DMS53 treated with DMSO at 0.1 percent for 48 hours (cell line): ENCODE measurements around the gene SIRT6.
"Not testable (repeated sequence)": the region's sequence is repeated elsewhere in the genome, so short reads cannot be mapped to it uniquely, and the experiment has no call there.

ENCODE experiments used
- DNase-seq: peaks from one replicate; lab custom pipeline; 2025; ENCODE audit not compliant: unreplicated experiment; lab: John Stamatoyannopoulos, UW

Gene SIRT6

DNA sequence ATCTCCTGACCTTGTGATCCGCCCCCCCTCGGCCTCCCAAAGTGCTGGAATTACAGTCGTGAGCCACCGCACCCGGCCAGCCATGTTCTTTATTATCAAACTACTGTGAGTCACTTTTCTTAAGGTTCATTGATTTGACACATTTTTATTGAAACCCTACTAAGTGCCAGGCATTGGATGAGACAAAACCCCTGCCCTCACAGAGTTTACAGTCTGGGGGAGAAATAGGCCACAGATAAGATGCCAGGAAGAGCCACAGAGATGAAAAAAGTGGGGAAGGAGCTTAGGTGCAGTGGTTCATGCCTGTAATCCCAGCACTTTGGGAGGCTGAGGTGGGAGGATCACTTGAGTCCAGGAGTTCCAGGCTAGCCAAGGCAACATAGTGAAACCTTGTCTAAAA lies 43.9 kb downstream of the SIRT6 start:
- no peak for DNase-seq

DNA sequence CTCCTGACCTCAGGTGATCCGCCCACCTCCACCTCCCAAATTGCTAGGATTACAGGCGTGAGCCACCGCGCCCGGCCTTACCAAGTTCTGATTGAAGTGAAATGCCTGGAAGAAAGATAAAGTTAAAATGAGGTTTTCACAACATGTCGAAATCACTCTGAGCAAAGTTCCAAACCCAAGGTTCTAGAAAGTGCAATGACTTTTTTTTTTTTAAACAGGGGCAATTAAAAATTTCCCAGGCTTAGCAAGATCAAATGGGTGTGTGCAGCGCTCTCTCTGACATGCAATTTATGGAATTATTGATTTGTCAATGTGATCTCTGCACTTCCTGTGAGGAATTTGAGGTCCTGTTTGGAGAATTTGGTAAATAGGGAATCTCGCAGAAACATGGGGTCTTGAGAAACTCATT lies 45.7 kb downstream of the SIRT6 start:
- DNase-seq: no peak

DNA sequence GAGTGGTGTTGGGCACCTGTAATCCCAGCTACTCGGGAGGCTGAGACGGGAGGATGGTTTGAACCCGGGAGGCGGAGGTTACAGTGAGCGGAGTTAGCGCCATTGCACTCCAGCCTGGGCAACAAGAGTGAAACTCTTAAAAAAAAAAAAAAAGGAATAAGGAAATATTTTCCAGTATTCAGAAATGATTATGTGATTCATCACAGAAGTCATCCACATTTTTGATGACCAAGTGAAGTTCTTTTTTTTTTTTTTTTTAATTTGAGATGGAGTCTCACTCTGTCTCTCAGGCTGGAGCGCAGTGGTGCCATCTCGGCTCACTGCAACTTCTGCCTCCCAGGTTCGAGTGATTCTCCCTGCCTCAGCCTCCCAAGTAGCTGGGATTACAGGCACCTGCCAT lies 47.0 kb downstream of the SIRT6 start:
- DNase-seq: not testable (repeated sequence)

DNA sequence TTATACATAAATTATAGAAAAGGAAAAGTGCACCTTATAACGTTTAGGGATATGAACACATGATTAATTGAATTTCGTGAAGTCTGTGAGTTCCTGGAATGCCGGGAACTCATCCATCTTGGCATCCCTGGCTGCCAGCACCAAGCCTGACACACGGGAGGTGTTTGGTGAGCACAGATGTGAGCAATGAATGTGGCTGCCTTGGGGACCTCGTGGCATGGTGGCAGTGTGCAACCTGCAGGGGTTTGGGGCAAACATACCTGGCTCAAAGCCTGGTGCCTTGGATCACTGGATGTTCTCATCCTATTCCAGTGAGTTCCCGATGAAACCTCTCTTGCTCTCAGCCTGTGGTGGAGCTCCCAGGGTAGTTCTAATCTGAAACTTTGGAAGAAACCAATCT lies 48.0 kb downstream of the SIRT6 start:
- no peak for DNase-seq

DNA sequence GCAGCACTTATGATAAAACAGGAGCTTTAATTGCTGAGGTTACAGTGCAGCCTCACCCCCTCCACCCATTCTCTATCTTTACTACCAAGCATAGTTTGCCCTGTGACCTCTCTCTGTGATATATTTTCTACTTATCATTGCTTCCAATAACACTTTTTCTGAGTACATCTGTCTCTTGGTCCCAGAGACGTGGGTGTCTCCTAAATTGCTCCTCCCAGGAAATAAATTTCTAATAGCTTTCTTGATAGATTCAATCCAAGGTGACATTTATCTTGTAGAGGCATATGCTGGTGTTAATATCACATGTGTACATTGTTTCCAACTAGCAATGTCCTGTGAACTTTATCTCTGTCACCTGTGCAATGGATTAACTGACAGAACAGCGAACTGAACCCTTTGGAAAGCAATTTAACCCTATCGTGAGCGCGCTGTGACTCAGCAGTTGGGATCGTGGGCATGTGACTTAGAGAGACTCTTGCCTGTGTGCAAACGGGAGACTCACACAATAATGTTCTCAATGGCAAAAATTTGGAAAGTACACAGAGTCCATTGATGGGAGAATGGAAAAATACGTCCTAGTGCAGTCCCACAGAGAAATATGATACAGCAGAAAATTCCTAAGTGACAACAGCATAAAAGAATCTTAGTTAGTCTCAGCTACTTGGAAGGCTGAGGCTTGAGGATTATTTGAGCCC lies 51.5 kb downstream of the SIRT6 start:
- no peak for DNase-seq

DNA sequence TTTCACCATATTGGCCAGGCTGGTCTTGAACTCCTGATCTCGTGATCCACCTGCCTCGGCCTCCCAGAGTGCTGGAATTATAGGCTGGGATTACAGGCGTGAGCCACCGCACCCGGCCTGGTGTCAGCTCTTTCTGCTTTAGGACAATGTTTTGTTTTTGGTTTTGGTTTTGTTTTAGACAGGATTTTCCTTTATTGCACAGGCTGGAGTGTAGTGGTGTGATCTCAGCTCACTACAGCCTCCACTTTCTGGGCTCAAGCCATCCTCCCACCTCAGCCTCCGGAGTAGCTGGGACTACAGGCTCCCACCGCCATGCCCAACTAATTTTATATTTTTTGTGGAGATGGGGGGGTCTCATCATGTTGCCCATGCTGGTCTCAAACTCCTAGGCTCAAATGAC lies 53.3 kb downstream of the SIRT6 start:
- not testable (repeated sequence) for DNase-seq

DNA sequence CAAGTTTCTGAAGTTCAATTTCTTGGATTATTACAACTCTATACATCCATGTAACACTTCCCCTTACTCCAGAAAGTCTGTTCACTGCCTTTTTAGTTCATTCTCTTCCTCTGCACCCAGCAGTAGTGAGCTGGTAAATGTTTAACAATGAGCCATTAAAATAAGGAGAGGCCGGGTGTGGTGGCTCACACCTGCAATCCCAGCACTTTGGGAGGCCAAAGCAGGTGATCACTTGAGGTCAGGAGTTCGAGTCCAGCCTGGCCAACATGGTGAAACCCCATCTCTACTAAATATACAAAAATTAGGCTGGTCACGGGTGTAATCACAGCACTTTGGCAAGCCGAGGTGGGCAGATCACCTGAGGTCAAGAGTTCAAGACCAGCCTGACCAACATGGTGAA lies 55.0 kb downstream of the SIRT6 start:
- not testable (repeated sequence) for DNase-seq

DNA sequence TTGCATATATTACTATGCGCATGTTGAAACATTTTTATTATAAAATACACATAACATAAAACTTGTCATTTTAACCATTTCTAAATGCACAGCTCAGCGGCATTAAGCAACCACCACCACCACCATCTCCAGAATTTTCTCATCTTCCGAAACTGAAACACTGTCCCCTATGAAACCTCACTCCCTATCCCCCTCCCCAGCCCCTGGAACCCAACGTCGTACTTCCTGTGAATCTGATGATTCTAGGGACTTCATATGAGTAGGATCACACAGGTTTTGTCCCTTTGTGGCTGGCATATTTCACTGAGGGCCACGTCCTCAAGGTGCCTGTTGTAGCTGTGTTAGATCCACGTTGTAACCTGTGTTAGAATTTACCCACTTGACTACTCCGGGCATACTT lies 57.7 kb downstream of the SIRT6 start:
- DNase-seq: no peak
